GM18873 (cell line): ENCODE measurements around the gene STMP1.
"Not testable (repeated sequence)": the region's sequence is repeated elsewhere in the genome, so short reads cannot be mapped to it uniquely, and the experiment has no call there.

Source experiments
- ATAC-seq: cut with Tn5 transposase; IDR thresholded peaks from one replicate; pipeline ENCODE4 v1.9.1; 2021; ENCODE audit warnings: mild to moderate bottlenecking, moderate library complexity, moderate number of reproducible peaks; ENCODE audit not compliant: unreplicated experiment, low FRiP score

The STMP1 gene

GRCh38 chr7:135662123-135662372 lies 266 bp upstream of the STMP1 start:
- ATAC-seq = no peak

DNA sequence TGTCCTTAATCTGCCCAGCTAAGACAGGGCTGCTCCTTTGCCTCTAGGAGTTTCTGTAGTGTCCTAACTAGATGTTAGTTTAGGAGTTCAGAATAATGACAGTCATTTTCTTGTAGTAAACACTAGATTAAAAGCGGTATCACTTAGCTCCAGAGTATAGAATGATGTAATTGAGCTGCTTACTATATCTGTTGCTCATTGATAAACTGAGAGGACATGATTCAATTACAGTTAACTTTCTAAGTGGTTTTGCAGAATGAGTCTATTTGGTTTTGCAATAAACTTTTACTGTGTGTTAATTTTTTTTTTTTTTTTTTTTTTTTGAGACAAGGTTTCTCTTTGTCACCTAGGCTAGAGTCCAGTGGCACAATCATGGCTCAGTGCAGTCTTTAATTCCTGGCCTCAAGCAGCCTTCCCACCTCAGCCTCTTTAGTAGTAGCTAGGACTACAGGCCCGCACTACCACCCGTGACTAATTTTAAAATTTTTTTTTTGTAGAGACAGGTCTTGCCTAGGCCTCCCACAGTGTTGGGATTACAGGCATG lies 1.8 kb downstream of the STMP1 start:
- ATAC-seq = no peak

DNA sequence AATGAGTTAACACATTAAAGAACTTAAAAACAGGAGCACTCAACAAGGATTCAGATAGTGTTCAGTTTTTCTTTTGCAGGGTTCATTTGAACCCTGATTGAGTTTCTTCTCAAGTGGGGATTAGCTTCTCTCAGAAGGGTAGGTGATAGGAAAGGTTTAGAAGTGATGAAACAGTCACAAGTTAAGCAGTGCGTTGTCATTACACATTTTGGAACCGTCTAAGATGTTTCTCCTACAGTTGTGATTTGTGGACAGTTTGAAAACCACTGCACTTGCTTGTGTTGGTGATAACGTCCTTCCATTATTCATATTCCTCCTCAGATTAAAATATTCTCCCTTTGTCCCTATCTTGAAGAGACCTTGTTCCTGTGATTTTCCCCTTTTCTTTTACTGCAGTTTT lies 2.7 kb downstream of the STMP1 start:
- no peak for ATAC-seq

- no peak for ATAC-seq
Observed at GRCh38 chr7:135666156-135666555, 3.8 kb downstream of the STMP1 start.

DNA sequence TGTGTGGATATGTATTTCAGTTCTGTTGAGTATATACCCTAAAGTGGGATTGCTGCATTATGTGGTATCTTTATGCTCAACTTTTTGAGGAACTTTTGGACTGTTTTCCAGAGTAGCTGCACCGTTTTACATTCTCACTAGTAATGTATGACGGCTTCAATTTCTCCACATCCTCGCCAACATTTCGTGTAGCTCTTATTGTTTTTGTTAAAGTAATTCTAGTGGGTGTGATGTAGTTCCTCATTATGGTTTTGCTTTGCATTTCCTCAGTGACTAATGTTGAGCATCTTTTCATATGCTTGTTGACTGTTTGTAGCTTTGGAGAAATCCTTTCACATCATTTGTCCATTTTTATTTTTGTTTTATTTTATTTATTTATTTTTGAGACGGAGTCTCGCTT lies 4.5 kb downstream of the STMP1 start:
- no peak for ATAC-seq

DNA sequence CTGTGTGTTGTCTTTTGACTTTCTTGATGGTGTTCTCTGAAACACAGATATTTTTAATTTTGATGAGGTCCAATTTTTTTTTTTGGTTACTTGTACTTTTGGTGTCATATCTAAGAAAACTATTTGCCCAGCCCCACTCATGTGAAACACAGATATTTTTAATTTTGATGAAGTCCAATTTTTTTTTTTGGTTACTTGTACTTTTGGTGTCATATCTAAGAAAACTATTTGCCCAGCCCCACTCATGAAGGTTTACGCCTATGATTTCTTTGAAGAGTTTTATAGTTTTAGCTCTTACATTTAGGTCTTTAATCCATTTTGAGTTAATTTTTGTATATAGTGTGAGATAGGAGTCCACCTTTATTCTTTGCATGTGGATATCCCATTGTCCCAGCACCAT lies 5.3 kb downstream of the STMP1 start:
- ATAC-seq = not testable (repeated sequence)

- ATAC-seq = not testable (repeated sequence)
Observed at GRCh38 chr7:135668852-135669395, 6.6 kb downstream of the STMP1 start.

GRCh38 chr7:135669774-135670173 lies 7.5 kb downstream of the STMP1 start:
- no peak for ATAC-seq

DNA sequence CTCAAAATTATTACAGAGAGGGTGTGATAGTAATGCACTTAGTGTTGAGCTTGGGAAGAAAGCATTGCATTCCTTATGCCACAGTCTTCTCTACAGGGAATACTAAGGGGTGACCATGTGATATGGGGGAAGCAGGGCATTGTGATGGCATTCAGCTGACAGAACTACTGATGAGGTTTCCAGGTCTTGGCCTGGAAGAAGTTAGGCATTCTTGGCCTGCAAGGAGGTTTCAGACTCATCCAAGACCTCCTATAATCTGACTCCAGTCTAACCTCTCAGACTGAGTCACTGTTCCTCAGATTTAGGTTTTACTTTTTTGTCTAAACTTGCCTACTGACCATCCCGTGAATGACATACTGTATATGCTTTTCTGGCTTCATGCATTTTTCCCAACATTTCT lies 7.9 kb downstream of the STMP1 start:
- no peak for ATAC-seq

DNA sequence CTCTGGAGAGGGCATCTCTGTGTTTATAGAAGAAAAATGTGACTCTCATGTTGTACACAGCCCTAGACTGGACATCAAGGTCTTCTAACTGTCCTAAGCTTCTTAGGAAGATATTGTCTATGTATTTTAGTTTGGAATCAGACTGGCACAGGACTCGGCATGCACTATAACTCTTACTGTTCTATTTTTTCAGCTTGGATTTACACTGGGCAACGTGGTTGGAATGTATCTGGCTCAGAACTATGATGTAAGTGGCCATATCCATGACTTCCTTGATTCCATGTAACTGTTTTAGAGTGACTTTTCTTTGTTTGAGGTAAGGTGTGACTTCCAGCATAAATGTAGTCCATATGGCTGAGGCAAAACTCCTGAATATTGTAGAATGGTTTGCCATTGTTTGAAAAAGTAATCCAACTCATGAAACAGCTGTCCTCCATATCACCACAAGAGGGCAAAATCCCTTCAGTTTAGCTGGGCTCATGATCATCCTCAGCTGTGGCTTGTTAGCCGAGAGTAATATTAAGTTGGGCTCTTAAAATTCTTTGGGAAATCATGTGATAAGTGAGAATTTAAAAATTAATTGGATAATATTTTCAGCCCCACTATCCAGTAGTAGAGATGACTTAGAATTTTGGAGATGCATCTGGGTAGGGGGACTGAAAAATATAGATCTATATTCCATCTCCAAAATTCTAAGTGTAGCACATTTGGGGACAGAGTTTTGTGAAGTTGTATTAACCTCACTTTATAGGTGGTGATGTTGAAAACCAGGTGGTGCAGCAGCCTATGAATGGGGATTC lies 10.4 kb downstream of the STMP1 start:
- ATAC-seq = no peak

DNA sequence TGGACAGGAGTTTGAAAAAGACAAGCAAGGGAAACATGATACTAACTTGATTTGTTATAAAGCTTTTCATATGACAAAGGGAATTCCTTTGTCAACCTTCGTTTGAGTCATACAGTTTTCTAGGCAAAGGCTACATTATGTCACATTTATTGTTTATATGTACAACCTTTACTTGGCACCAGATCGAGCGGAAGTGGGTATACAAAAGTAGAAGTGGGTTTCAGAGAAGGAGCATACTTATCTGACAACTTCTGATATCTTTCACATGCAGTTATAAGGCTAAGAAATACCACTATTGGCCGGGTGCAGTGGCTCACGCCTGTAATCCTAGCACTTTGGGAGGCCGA lies 11.0 kb downstream of the STMP1 start:
- no peak for ATAC-seq

DNA sequence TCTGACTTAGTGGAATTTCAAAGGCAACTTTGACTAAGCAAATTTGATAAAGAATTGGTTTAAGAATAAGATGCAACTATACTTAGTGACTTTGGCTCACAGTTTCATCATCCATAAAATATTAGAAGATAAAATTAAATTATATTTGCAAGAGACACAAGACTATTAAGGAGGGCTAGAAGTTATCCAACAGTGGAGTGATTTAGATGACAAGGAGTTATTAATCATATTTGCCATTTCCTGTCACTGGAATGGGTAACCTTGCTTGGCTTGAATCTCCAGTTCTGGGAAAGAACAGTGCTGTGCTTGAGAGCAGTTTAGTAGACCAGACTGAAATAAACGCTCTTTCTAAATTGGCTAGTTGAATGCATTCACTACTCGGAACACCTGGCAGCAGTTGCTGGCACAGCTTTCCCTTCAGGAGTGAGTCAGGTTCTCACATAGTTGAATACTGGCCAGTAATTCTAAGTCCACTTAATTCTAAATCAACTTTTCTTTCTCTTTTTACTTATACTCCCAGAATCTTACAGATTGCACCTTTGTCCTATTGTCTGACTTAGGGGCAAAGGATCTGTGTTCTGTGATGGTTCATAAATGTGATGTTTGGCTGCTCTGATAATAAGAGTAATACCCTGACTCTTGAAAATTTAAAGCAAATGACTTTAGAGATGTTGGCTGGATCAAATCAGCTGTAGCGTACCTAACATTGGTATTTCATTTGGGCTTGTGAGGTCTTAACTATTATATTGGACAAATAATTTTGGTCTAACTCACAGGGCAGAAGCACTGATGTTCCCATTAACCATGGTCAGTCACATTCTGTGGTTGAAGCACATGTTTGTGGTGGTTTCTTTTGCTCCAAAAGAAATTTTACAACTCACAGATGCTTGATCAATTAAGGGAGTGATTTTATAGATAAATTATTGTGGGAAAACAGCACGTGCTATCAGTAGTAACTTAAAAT lies 16.6 kb downstream of the STMP1 start:
- ATAC-seq = no peak

- no peak for ATAC-seq
Observed at GRCh38 chr7:135681762-135682161, 19.4 kb downstream of the STMP1 start.

DNA sequence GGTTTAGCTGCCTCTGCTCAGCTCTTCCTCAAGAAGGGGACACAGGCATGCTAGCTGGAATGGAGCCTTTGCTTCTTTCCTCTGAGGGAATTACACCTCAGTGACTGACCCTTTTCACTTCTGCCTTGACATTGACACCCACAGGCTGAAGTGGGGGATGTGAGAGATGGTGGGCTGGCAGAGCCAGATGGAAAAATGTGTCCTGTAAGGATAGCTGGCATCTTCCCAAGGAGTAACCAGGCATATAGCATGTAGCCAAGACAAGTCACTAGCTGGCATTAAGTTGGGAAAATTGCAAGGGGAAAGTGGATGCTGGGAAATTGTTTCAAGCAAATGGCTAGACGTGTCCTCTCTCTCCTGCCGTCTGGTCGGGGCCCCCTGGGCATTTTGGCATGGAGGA lies 19.9 kb downstream of the STMP1 start:
- ATAC-seq = no peak

GRCh38 chr7:135683609-135684008 lies 21.3 kb downstream of the STMP1 start:
- ATAC-seq = no peak

GRCh38 chr7:135684136-135684535 lies 21.8 kb downstream of the STMP1 start:
- no peak for ATAC-seq

DNA sequence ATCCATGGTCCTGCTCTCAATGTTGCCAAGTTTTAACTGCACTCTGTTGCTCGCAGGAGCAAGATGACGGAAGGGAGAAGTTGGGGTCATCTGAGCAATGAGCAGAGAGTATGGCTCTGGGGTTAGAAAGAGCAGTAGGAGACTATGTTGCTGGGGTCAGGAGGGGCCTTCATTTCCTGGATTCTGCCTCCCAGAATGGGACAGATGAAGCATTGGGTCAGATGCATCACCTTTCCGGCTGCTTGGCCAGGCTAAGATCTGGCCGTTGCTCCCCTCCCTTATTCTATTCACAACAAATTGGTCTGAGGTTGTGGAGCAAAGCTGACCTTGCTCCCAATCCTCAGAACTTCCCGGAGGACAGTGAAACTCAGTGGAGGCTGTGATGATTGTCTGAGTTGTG lies 22.4 kb downstream of the STMP1 start:
- no peak for ATAC-seq

DNA sequence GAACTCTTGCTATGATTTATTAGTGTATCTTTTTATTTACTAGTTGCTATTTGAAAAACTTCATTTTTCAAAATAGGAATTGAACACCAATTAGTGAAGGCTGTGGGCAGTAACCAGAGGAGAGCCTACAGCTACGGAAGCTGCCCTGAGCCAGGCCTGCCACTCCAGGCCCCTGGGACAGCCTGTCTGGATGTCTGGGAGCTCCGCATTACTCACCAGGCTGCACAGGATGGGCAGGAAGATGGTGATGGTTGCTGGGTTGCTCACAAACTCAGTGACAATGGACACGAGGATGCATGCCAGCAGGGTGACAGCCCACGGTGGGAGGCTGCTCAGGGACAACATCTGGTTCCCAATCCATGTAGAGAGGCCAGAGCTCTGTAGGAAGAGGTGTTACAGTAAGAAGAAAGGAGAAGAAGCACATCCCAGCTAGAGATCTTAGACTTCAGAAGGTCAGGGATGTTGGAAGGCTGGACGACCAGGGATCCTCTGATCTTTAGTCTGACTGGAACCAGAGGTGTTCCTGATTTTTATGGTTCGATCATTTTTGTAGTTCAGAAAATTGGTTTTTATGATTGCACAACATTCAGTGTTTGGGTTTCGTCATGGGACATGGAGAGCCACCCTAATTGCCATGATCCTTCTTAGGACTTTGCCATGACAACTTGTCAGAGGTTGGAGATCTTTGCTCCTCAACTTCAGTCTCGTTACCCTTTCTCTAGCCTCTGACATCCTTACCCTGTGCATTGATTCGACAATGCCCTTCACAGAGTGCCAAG lies 23.2 kb downstream of the STMP1 start:
- no peak for ATAC-seq

DNA sequence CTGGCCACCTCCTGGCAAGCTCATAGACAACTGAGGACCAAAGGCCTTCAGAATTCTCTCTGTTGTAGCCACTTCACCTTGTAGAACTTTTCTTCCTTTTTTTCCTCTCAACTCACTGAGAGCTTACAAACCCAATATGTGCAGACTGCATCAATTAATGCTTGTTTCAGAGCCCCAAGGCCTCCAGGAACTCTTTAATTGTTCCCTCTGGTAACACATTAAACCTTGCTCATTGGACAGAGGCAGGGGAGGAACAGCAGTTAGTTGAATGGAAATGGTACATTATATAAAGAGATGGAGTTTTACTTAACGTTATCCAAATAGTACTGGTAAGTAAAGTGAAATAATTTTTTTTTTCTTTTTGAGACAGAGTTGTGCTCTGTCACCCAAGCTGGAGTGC lies 25.2 kb downstream of the STMP1 start:
- ATAC-seq = no peak

GRCh38 chr7:135690566-135690965 lies 28.3 kb downstream of the STMP1 start:
- no peak for ATAC-seq

DNA sequence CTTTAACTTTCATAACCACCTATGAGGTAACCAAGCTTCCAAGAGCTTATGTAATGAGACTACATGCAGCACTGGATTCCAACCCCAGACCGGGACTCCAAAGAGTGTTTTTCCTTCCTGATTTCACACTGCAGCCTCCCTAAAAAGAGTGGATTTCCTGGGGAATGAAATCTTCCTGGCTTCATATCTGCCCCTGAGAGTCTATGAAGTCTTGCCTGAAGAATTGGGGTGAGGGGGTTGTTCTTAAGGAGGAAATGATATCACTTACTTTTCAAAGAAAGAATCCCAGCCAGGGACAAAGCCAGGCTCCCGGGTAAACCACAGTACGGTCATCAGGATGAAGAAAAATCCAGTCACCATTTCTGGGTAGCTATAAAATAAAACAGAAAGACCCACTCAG lies 29.7 kb downstream of the STMP1 start:
- no peak for ATAC-seq
